ENCODE measurements around the gene TSC1. TPM values are rescaled to one million over a fixed set of nuclear protein-coding genes. Genes with fewer than 3 reads are reported as not detected.
"Not testable (repeated sequence)": the region's sequence is repeated elsewhere in the genome, so short reads cannot be mapped to it uniquely, and the experiment has no call there.

TSC1 gene
- polyA plus RNA-seq (ENCODE audit: insufficient read length): 36.1 TPM

GRCh38 chr9:132944294-132945185 lies at the start of gene TSC1:
Gene TSC1, minus strand, starts transcription at chr9:132944616. Its CDS starts 15,744 bp downstream, at chr9:132928872.
- peak; percentile 93 for DNase-seq

- DNase-seq: no peak
Observed at GRCh38 chr9:132993511-132993939, 49.1 kb upstream of the TSC1 start.

GRCh38 chr9:132991351-132992300 lies 47.2 kb upstream of the TSC1 start:
- no peak for DNase-seq

- DNase-seq: no peak
Observed at GRCh38 chr9:132990781-132991180, 46.4 kb upstream of the TSC1 start.

GRCh38 chr9:132989998-132990557 lies 45.7 kb upstream of the TSC1 start:
- DNase-seq: not testable (repeated sequence)

- no peak for DNase-seq
Observed at GRCh38 chr9:132989414-132989996, 45.1 kb upstream of the TSC1 start.

- DNase-seq: no peak
Observed at GRCh38 chr9:132989014-132989310, 44.5 kb upstream of the TSC1 start.

- DNase-seq: no peak
Observed at GRCh38 chr9:132988244-132989013, 44.0 kb upstream of the TSC1 start.

GRCh38 chr9:132986640-132987620 lies 42.5 kb upstream of the TSC1 start:
- DNase-seq: no peak

- DNase-seq: no peak
Observed at GRCh38 chr9:132986114-132986513, 41.7 kb upstream of the TSC1 start.

GRCh38 chr9:132985489-132985888 lies 41.1 kb upstream of the TSC1 start:
- no peak for DNase-seq

- DNase-seq: no peak
Observed at GRCh38 chr9:132985071-132985350, 40.6 kb upstream of the TSC1 start.

GRCh38 chr9:132984202-132985070 lies 40.0 kb upstream of the TSC1 start:
- DNase-seq: no peak

GRCh38 chr9:132983491-132984201 lies 39.2 kb upstream of the TSC1 start:
- DNase-seq: no peak

- DNase-seq: no peak
Observed at GRCh38 chr9:132982458-132982857, 38.0 kb upstream of the TSC1 start.

GRCh38 chr9:132980157-132980556 lies 35.7 kb upstream of the TSC1 start:
- DNase-seq: no peak

- no peak for DNase-seq
Observed at GRCh38 chr9:132978451-132979131, 34.2 kb upstream of the TSC1 start, which contains the start of gene GFI1B. Gene GFI1B, plus strand, starts transcription at chr9:132978694. Its CDS starts 7,985 bp downstream, at chr9:132986679.

GRCh38 chr9:132978112-132978450 lies 33.7 kb upstream of the TSC1 start:
- DNase-seq: no peak

Measured in hindlimb muscle (tissue), 1 donor.